Stimulated activated CD8-positive, alpha-beta memory T cell treated with anti-CD3 and anti-CD28 coated beads, Interleukin-15, amount 100 ng/mL, for 24 hours (primary cell): ENCODE data around the gene CYP4F12.
A peak's percentile ranks its signal among the peaks of the same experiment; 100 is the strongest.

ENCODE experiments used
- DNase-seq: peaks from one replicate; pipeline ENCODE4 v3.0.0-alpha.2; 2020; ENCODE audit warnings: low read depth

The CYP4F12 gene, protein sequence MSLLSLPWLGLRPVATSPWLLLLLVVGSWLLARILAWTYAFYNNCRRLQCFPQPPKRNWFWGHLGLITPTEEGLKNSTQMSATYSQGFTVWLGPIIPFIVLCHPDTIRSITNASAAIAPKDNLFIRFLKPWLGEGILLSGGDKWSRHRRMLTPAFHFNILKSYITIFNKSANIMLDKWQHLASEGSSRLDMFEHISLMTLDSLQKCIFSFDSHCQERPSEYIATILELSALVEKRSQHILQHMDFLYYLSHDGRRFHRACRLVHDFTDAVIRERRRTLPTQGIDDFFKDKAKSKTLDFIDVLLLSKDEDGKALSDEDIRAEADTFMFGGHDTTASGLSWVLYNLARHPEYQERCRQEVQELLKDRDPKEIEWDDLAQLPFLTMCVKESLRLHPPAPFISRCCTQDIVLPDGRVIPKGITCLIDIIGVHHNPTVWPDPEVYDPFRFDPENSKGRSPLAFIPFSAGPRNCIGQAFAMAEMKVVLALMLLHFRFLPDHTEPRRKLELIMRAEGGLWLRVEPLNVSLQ

DNA sequence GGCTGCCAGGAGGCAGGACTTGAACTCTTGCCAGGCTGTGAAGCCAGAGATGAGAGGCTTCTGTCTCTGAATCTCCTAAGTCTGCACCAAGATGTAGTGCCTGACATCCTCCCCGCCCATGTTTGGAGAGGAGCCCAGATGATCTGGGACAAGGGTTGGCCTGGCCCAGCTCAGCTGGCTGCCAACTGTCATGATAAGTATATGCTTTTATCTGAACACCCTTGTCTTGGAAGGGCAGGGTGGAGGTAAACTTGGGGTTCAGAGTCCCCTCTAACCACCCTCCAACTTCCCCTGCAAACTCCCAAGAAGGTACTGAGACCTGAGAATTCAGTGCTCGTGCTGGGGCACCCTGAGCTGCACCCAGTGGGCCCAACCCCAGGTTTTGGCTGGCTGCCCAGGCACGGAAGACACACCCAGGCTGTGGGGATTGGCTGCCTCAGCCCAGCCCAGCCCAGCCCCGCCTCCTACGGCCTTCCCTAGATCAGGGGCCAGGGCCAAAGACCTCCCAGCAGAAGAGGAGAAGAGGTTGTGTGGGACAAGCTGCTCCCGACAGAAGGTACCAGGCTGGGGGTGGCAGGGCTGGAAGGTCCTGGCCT, at the start of gene CYP4F12:
CYP4F12 (plus strand) TSS at position 508 of the 596 bp plus-strand sequence. CDS start 443 bp downstream, outside the sequence.
- no peak for DNase-seq

DNA sequence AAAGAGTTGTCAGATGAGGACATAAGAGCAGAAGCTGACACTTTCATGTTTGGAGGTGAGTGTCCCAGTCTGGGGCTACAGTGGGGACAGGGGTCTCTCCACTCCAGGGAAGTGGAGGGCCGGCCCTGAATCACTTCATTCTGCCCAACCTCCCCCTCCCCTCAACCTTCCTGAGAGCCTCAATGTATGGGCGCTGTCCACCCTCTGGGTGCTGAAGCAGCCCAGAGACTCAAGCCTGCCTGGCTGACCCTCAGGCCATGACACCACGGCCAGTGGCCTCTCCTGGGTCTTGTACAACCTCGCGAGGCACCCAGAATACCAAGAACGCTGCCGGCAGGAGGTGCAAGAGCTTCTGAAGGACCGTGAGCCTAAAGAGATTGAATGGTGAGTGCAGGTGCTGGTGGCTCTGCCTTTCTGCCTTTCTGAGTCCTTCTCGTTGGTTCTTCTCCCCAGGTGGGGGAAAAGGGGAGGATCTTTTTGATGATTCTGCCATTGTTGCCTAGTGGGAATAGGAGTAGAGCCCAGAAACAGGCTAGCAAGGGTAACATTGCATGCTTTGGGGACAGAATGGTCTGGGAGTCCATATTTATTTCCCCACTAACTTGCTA, 49.1 kb upstream of the CYP4F12 start:
- DNase-seq, result no peak

DNA sequence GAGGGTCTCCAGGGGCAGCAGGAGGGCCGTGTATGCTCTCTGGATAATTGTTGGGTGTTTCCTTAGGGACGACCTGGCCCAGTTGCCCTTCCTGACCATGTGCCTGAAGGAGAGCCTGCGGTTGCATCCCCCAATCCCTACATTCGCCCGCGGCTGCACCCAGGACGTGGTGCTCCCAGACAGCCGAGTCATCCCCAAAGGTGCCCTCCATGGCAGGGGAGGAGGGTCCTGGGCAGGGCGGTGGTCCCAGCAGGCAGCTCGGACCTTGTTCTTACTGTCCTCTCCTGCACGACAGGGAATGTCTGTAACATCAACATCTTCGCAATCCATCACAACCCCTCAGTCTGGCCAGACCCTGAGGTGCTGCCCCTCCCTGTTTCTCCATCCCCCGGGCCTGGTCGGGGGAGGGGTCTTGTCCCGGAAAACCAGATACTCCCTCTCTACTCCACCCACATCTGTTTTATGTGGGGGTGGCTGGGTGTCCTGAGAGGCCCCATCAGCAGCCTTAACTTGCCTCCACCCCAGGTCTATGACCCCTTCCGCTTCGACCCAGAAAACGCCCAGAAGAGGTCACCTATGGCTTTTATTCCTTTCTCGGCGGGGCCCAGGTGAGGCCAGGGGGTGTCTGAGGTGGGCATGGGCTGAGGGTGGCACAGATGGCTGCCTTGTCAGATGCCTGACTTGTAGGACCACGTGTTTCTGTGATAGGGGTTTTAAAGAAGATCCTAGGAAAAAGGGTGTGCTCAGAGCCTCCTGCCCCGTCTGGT, 44.5 kb upstream of the CYP4F12 start:
- DNase-seq, result no peak

DNA sequence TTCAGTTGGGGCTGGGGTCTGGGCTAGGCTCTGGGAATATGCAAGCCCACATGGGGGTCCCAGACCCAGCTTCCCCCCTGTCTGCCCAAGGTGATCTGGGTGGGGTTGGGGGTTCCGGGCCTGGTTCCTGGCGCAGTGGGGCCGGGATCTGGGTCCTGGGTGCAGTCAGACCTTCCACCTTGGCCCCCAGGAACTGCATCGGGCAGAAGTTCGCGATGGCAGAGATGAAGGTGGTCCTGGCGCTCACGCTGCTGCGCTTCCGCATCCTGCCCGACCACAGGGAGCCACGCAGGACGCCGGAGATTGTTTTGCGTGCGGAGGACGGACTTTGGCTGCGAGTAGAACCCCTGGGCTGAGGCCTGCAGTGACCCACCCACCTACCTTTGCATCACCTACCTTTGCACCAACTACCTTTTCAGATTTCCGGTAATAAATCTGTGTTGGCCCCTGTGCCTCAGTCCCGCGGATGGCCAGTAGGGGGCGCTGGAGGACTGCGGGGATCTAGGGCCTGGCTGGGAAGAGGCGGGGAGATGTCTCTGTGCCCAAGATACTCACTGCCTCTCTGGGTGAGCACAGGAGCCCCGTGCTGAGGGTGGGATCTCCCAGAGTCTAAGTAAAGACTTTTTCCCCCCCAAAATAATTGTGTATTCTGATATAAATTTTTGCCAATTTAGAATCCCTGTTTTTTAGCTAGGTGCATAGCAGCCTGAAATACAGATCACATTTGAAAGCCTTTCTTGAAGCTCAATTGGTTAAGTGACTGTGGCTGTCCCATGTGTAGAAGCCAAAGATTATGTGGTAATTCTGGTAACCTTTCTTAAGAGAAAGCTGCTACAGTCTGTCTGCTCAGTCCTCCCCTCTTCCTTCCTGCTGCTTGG, 43.6 kb upstream of the CYP4F12 start:
- DNase-seq, result peak; percentile 95

DNA sequence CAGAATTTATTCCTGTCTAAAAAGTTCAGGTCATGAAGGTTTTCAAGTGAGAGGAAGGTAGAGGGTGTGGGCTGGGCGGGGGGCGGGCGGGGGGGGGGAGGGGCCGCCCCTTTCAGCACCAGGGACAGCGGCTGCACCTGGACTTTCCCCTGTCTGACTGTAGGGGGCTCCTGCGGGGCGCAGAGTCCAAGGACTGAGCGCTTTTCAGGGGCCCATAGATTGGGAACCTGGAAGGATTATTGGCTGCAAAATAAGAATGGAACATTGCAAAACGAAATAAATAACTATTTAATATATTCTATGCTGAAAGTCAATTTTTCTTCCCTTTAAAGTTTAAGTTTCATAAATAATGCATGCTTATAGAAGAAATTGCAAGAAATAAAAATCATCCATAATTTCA, 41.1 kb upstream of the CYP4F12 start:
- DNase-seq, result no peak

DNA sequence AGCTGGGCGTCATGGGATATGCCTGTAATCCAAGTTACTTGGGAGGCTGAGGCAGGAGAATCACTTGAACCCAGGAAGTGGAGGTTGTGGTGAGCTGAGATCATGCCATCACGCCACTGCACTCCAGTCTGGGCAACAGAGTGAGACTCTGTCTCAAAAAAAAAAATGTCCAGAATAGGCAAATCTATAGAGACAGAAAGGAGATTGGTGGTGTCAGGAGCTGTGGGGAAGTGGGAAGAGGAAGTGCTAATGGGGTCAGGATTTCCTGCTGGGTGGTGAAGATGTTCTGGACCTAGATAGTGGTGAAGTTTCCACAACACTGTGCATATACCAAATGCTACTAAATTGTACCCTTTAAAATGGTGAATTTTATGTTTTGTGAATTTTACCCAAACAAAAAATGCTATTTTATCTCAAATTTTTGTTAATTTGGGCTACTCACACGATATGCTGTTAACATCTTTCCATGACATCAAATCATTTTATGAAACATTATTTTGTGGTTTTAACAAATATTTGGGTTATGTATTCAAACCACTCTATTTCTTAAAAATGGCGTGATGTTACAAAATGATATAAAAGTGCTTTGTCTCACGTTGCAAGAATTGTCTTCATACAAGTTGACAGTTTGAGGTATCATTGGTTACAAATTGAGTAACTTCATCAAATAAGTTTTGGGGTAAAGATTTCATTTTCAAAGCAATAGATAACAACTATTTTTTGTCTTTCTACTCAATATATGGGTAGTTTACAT, 39.6 kb upstream of the CYP4F12 start:
- no peak for DNase-seq

DNA sequence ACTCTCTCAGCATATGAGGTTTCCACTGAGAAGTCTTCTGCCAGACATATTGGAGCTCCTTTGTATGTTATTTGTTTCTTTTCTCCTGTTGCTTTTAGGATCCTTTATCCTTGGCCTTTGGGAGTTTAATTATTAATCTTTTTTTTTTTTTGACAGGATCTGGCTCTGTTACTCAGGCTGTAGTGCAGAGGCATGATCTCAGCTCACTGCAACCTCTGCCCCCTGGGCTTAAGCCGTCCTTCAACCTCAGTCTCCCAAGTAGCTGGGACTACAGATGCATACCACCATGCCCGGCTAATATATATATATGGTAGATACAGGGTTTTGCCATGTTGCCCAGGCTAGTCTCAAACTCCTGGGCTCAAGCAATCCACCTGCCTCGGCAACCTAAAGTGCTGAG, 38.8 kb upstream of the CYP4F12 start:
- DNase-seq, result no peak

DNA sequence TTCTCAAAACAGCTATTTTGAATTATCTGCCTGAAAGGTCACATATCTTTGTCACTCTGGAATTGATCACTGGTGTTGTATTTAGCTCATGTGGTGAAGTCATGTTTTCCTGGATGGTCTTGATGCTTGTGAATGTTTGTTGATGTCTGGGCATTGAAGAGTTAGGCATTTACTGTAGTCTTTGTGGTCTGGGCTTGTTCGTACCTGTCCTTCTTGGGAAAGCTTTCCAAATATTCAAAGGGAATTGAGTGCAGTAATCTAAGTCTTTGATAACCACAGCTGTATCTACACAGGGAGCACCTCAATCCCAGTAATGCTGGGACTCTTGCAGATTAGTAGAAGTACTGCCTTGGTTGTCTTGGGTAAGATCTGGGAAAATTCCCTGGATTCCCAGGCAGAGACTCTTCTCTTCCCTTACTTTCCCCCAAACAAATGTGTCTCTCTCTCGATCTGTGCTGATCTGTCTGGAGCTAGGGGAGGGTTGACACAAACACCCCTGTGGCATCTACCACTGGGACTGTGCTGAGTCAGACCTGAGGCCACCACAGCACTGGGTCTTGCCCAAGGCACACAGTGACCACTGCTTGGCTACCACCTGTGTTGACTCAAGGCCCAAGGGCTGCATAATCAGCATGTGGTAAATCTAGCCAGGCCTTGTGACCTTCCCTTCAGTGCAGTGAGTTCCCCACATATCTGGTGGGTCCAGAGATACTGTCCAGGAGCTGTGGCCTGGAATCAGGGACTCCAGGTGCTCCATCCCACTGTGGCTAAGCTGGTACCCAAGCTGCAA, 37.7 kb upstream of the CYP4F12 start:
- no peak for DNase-seq

DNA sequence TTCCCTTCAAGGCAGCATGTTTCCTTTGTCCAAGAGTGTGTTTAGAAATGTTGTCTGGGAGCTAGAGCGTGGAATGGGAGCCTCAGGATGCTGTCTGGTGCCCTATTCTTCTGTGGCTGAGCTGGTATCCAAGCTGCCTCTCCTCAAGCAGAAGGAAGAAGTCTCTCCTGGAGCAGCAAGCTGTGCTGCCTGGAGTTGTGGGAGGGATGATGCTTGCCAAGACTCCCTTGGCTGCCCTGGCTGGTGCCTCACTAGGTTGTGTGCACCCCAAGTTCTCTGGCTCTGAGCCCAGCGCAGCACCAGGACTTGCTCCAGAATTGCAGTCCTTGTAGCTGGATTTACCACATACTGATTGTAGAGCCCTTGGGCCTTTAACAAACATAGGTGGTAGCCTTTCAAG, 36.9 kb upstream of the CYP4F12 start:
- DNase-seq, result no peak

DNA sequence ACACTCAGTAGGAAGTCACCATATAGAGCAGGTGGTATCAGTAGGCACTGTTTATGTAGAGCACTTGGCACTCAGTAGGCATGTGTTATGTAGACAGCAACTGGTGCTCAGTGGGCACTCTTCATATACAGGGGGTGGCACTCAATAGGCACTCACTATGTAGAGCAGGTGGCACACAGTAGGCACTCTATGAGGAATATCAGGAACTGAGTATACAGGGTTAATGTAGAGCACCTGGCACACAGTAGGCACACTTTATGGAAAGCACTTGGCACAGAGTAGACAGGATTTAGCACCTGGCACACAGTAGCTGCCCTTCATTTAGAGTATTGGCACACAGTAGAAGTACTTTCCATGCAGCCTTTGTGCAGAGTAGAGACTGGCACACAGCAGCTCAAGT, 33.3 kb upstream of the CYP4F12 start:
- no peak for DNase-seq

DNA sequence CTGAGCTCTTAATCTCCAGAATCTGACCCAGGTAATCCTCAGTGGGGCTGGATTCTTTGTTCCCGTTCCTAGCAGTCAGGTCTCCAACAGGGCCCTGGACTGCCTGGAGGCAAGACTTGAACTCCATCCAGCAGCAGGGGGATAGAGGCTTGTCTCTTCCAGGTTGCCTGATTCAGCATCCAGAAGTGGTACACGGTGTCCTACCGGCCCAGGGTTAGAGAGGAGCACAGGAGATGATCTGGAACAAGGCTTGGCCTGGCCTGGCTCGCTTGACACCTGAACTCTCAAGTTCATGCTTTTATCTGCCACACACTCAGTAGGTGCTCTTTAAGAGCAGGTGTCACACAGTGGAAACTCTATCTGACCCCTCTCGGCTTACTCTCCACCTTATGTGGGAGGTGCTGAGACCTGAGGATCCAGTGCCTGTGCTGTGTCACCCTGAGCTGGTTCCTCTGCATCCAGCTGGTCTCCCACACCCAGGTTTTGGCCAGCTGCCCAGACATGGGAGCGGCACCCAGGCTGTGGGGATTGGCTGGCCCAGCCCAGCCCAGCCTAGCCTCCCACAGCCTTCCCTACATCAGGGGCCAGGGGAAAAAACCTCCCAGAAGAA, 32.5 kb upstream of the CYP4F12 start, which contains the start of gene CYP4F3:
CYP4F3 (plus strand) TSS at position 604 of the 610 bp plus-strand sequence. CDS start 519 bp downstream, outside the sequence.
- DNase-seq, result no peak

DNA sequence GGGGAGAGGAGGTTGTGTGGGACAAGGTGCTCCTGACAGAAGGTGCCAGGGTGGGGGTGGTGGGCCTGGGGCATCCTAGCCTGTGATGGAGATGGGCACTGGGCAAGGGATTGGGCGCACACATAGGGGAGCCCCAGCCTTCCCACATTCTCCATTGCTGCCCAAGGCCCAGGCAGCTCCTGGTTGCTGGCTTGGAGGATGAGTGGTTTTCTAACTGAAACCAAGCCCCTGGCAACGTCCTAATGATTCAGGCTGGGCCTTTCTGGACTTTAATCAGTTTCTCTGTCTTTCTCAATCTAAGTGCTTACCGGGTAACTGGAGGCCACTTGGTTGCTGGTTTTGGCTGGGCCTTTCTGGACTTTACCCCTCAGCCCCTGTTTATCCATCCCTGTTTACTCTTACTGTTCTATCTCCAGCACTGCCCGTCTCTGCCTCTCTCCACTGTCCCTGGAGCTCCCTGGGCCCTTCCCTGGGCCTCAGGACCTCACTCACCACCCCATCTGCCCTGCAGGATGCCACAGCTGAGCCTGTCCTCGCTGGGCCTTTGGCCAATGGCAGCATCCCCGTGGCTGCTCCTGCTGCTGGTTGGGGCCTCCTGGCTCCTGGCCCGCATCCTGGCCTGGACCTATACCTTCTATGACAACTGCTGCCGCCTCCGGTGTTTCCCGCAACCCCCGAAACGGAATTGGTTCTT, 31.8 kb upstream of the CYP4F12 start:
- no peak for DNase-seq

DNA sequence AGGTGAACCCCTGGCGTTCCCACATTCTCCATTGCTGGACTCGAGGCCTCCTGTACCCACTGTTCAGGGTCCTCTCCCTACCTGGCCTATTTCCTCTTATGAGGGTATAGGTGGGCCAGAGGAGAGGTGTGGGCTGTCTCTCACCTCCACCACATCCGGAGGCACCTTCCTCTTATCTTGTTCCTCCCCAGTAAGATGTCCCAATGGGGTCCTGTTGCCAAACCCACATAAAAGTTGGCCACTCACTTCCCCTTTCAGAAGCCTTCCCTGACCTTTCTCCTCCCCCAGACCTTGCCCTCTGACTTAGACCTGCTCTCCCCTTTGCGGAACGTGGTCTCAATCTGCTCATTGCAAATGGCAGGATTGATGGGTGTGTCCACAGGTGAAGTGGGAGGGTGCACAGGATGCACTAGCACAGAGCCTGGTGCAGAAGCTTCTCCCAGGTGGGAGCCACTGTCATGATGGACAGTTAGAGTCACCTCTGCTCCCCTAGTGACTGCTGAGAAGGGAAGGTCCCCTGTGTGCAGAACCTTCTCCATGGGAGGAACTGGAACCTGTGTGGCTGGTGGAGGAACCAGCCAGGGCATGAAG, 30.9 kb upstream of the CYP4F12 start:
- DNase-seq, result no peak

DNA sequence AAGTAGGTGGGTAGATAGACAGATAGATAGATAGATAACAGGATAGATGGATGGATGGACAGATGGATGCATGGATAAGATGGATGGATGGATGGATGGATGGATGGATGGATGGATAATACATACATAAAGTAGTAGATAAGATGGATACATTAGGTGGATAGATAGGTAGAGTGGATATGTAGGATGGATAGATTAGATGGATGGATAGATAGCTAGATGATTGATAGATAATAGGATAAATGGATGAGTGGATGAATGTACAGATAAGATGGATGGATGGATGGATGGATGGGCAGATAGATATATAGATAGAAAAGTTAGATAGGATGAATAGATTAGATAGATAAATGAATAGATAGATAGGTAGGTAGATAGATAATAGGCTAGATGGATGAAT, 30.1 kb upstream of the CYP4F12 start:
- no peak for DNase-seq

DNA sequence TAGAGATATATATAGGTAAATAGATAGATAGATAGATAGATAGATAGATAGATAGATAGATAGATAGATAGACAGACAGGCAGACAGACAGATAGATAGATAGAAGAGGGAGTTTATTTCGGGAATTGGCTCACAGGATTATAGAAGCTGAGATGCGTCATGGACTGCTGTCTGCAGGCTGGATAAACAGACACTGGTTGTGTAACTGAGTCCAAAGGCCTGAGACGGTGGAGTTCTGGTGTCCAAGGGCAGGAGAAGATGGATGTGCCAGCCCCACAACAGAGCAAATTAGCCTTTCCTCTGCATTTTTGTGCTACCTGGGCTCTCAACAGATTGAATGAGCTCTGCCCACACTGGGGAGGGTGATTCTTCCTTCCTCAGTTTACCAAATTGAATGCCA, 29.5 kb upstream of the CYP4F12 start:
- no peak for DNase-seq

DNA sequence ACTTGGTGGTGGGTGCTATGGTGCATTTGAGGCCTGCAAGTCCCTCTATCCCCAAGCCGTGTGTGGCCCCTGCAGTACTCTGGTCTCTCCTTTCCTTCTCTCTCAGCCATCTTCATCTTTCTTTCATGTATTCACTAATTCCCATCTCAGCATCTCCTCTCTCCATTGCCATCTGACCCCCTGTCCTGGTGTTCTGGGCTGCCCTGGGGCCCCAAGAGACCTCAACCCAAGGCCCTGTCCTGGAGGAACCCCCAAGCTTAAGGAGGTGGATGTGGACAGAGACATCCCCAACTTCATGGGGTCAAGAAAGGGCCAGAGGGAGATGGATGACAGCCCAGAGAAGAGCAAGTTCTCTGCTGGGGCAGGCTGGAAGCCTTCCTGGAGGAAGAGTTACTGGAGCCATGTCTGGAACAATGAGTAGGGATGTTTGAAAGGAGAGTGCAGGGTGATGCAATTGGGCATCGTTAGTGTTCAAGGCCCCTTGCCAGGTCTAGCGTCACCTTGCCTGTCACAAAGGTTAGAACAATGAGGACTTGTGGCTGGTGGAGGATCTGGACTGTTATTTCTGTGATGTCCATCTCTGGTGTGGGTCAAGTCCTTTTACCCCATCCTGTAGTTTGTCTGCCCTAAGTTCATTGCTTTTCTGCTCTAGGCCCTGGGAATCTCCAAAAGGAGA, 28.7 kb upstream of the CYP4F12 start:
- DNase-seq, result no peak

DNA sequence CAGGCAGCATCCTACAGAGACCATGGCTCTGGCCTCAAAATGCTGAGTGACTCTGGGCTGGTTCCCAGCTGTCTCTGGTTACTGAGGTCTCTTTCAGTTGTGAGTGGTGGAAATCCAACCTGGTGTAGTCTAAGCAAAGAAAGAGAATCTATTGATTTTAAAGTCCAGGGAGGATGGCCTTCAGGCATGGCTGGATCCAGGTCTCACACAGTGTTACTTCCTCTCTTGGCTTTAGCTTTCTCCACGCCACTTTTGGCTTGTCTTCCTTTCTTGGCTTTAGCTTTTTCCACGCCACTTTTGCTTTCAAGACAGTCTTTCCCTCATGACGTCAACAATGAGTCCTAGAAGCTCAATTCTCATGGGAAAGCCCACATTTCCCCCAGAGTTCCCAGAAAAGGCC, 28.1 kb upstream of the CYP4F12 start:
- no peak for DNase-seq

DNA sequence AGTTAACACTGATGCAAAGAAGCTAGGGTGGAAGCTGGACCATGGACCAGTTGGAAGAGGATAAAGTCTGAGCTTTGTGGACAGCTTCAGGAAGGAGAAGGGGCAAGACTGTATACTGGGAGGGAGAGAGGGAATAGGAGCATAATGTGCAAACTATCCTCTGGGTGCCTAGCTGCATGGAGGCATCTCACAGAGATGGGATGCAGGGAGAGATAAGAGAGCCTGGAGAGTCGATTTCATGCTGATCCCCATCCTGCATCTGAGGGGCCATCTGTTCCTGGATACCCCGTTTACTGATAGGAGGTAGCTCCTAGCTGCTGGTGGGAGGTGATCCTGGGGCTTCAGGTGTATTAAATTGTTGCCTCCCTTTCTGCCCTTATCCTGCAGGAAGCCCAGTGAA, 23.4 kb upstream of the CYP4F12 start:
- DNase-seq, result no peak
